IPS-15b (cell line): Measurements from ENCODE around the gene GAK.
A peak's percentile ranks its signal among the peaks of the same experiment; 100 is the strongest.

Experiments
- H3K27me3 ChIP-seq: one replicate; pipeline ENCODE4 v1.6.1; 2013; ENCODE audit warnings: low read length; ENCODE audit not compliant: control insufficient read depth, insufficient read depth
- H3K36me3 ChIP-seq: one replicate; pipeline ENCODE4 v1.6.1; 2013; ENCODE audit warnings: low read length; ENCODE audit not compliant: control insufficient read depth, insufficient read depth
- H3K4me1 ChIP-seq: one replicate; pipeline ENCODE4 v1.6.1; 2013; ENCODE audit warnings: mild to moderate bottlenecking, low read length; ENCODE audit not compliant: control insufficient read depth, insufficient read depth
- H3K4me3 ChIP-seq: one replicate; pipeline ENCODE4 v1.5.1; 2013; ENCODE audit warnings: low read depth, low read length
- H3K9ac ChIP-seq: one replicate; pipeline ENCODE4 v1.6.1; 2013; ENCODE audit warnings: low read depth, mild to moderate bottlenecking, low read length
- H3K9me3 ChIP-seq: one replicate; pipeline ENCODE4 v1.6.1; 2013; ENCODE audit warnings: mild to moderate bottlenecking, low read length; ENCODE audit not compliant: control insufficient read depth, insufficient read depth

The GAK gene

GRCh38 chr4:893995-894705 is 38.0 kb downstream of the GAK start:
- peaks cover 42% of the 10 kb centered on the region for H3K36me3 ChIP-seq
- no peaks in the 10 kb centered on the region for H3K9me3 ChIP-seq
- no peaks in the 10 kb centered on the region for H3K4me1 ChIP-seq
- no peaks in the 10 kb centered on the region for H3K27me3 ChIP-seq
- no peak overlapping the region for H3K9ac ChIP-seq
- no peak overlapping the region for H3K4me3 ChIP-seq

DNA sequence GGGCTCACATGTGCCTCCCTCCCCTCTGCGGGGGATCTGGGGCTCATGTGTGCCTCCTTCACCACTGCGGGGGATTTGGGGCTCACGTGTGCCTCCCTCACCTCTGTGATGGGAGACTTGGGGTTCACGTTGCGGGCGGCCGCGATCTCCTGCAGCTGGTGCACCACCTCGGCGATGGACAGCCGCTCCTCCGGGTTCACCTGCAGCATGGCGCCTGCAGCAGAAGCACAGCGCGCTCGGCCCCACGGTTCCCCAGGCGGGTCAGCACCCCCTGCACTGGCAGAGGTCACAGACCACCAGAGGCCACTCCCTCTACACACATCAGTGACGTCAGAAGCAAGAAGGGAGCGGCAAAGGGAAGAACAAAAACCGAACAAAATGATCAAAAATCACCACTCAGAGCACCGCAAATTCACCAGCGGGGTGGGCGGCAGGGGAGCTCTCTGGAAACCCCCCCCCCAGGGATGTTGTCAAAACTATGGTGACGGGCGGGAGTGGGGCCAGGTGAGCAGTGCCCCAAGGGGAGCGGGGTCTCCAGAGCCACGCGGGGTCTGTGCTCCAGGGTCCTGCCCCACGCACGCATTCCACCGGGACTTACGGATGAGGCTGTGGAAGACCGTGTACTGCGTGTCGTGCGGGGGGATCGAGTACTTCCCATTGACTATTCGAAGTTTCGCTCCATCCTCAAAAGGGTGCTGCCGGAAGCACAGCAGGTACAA is 38.7 kb downstream of the GAK start:
- H3K9ac ChIP-seq, result no peak overlapping the region
- H3K36me3 ChIP-seq, result peaks cover 48% of the 10 kb centered on the region
- no peak overlapping the region for H3K4me3 ChIP-seq
- H3K9me3 ChIP-seq, result no peaks in the 10 kb centered on the region
- no peaks in the 10 kb centered on the region for H3K27me3 ChIP-seq
- no peaks in the 10 kb centered on the region for H3K4me1 ChIP-seq

- H3K4me3 ChIP-seq, result no peak overlapping the region
- no peaks in the 10 kb centered on the region for H3K4me1 ChIP-seq
- no peak overlapping the region for H3K9ac ChIP-seq
- no peaks in the 10 kb centered on the region for H3K27me3 ChIP-seq
- H3K9me3 ChIP-seq, result no peaks in the 10 kb centered on the region
- peaks cover 54% of the 10 kb centered on the region for H3K36me3 ChIP-seq
These were observed 39.3 kb downstream of the GAK start for GRCh38 chr4:892780-893179.

DNA sequence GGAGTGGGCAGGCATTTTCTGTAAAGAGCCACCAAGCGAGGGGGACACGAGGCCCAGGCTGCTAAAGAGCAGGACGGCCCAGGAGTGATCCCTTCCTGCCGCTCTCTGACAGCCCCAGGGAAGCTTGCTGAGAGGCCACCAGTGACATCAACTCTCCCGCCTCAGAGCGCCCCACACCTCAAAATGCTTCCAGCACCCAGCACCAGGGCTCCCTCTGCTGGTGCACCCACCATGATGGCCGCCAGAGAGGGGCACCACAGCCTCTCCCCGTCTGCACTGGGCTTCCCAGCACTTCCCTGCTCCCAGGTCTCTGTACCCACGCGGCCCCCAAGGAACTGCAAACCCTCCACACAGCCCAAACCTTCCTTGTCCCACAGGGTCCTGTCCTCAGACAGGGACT is 40.4 kb downstream of the GAK start:
- Histone ChIP-seq H3K9me3 (no peaks in the 10 kb centered on the region), H3K36me3 (peaks cover 55% of the 10 kb centered on the region), H3K4me3 (no peak overlapping the region), H3K4me1 (no peaks in the 10 kb centered on the region), H3K27me3 (no peaks in the 10 kb centered on the region), H3K9ac (no peak overlapping the region)

DNA sequence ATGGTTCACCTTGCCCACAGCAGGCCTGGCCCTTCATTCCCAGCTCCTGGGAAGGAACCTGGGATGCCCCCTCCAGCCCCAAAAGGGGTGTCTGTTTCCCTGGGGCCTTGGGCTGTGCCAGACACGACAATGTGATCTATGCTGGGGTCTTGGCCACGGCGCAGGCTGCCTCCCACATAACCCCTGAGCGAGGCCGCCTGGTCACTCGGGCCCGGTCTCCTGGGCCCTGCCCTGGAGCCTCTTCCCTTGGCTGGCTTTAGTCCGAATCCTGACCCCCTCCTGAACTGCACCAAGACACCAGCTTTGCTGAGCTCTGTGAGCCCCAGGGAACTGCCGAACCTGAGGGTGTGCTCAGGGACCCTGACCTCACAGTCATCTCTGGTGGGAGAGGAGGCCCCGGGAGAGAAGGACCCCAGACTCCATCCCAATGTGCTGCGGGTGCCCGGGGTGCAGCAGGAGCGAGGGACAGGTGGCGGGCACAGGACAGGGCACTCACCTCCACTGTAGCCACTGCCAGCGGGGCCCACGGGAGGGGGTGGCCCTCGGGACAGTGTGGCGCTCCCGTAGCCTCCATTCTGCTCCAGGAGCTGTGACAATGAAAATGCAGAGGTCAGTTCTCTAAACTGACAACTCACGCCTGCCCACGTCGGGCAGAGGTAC is 42.0 kb downstream of the GAK start:
- Histone ChIP-seq H3K9ac (no peak overlapping the region), H3K4me3 (no peak overlapping the region), H3K4me1 (no peaks in the 10 kb centered on the region), H3K9me3 (no peaks in the 10 kb centered on the region), H3K27me3 (no peaks in the 10 kb centered on the region), H3K36me3 (peaks cover 45% of the 10 kb centered on the region)

GRCh38 chr4:889516-889915 is 42.6 kb downstream of the GAK start:
- Histone ChIP-seq H3K9ac (no peak overlapping the region), H3K27me3 (no peaks in the 10 kb centered on the region), H3K9me3 (no peaks in the 10 kb centered on the region), H3K4me3 (no peak overlapping the region), H3K36me3 (peaks cover 45% of the 10 kb centered on the region), H3K4me1 (no peaks in the 10 kb centered on the region)

DNA sequence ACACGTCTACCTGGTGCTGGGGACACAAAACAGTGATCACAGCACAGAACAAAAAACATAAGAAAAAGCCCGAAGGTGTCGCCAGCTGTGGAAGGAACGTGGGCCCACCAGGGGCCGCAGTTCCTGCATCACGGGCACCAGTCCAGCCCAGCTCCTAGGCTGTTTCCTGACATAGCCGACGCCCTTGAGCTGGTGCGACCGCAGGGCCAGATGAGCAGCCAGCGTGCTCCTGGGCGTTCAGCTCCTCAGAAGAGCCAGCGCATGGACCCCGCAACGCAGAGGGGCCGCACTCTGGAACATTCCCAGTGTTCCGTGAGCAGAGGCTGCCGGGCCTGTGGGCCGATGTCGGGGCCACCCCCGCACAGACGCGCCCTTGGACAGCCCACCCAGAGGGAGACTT is 44.1 kb downstream of the GAK start:
- H3K9me3 ChIP-seq, result no peaks in the 10 kb centered on the region
- H3K4me1 ChIP-seq, result no peaks in the 10 kb centered on the region
- peaks cover 52% of the 10 kb centered on the region for H3K36me3 ChIP-seq
- no peak overlapping the region for H3K9ac ChIP-seq
- no peak overlapping the region for H3K4me3 ChIP-seq
- no peaks in the 10 kb centered on the region for H3K27me3 ChIP-seq

GRCh38 chr4:887034-887763 is 44.9 kb downstream of the GAK start:
- peaks cover 52% of the 10 kb centered on the region for H3K36me3 ChIP-seq
- H3K27me3 ChIP-seq, result no peaks in the 10 kb centered on the region
- H3K9ac ChIP-seq, result no peak overlapping the region
- no peaks in the 10 kb centered on the region for H3K9me3 ChIP-seq
- no peak overlapping the region for H3K4me3 ChIP-seq
- no peaks in the 10 kb centered on the region for H3K4me1 ChIP-seq

- no peak overlapping the region for H3K4me3 ChIP-seq
- no peaks in the 10 kb centered on the region for H3K4me1 ChIP-seq
- H3K36me3 ChIP-seq, result peaks cover 59% of the 10 kb centered on the region
- H3K27me3 ChIP-seq, result no peaks in the 10 kb centered on the region
- H3K9me3 ChIP-seq, result no peaks in the 10 kb centered on the region
- H3K9ac ChIP-seq, result peak overlapping the region; percentile 5
These were observed 45.9 kb downstream of the GAK start for GRCh38 chr4:886244-886643.

GRCh38 chr4:885353-885752 is 46.8 kb downstream of the GAK start:
- H3K4me3 ChIP-seq, result no peak overlapping the region
- H3K36me3 ChIP-seq, result peaks cover 61% of the 10 kb centered on the region
- H3K9me3 ChIP-seq, result no peaks in the 10 kb centered on the region
- no peaks in the 10 kb centered on the region for H3K4me1 ChIP-seq
- no peak overlapping the region for H3K9ac ChIP-seq
- H3K27me3 ChIP-seq, result no peaks in the 10 kb centered on the region

- Histone ChIP-seq H3K4me3 (no peak overlapping the region), H3K27me3 (no peaks in the 10 kb centered on the region), H3K36me3 (peaks cover 62% of the 10 kb centered on the region), H3K9ac (no peak overlapping the region), H3K4me1 (no peaks in the 10 kb centered on the region), H3K9me3 (no peaks in the 10 kb centered on the region)
These were observed 47.2 kb downstream of the GAK start for GRCh38 chr4:884896-885295.
